IMR-90 (cell line): ENCODE results near the gene GRN. TPM values are rescaled to one million over a fixed set of nuclear protein-coding genes. Genes with fewer than 3 reads are reported as not detected.

Experiments
- ATAC-seq: fragments of 200-7000 bp; cut with Tn5 transposase; 2 replicates; pipeline ENCODE4 v1.9.1; 2020; ENCODE audit warnings: low read depth, mild to moderate bottlenecking, moderate library complexity
- BruUV-seq: library from RNA; stranded (reverse); fragments of 400-500 nt; replicated peaks from 2 replicates; lab custom pipeline; 2021; lab: Mats Ljungman, UMichigan
- CTCF ChIA-PET: fragments of 300-600 bp; formaldehyde crosslinking; extraction: SDS; loops from one replicate; lab custom pipeline; 2021; ENCODE audit warnings: antibody characterized with exemption; lab: Yijun Ruan, JAX
- POLR2A ChIA-PET: fragments of 300-600 bp; sonication (Branson Sonifier 250); formaldehyde crosslinking; loops from one replicate; lab custom pipeline; 2022; ENCODE audit warnings: antibody characterized with exemption; ENCODE audit not compliant: unreplicated experiment; lab: Charles Lee
- DNase-seq: peaks from one replicate; pipeline ENCODE4 v3.0.0; 2013
- H2AFZ ChIP-seq: replicated peaks from 2 replicates; pipeline ENCODE3; 2013; ENCODE audit warnings: low read length, mild to moderate bottlenecking; ENCODE audit not compliant: poor library complexity
- H2AK5ac ChIP-seq: 2 replicates; pipeline ENCODE4 v1.6.1; 2013; ENCODE audit warnings: low read depth, low read length, inconsistent platforms
- H2AK9ac ChIP-seq: replicated peaks from 2 replicates; pipeline ENCODE3; 2013; ENCODE audit warnings: mild to moderate bottlenecking, low read depth, low read length, moderate library complexity; ENCODE audit not compliant: poor library complexity
- H2BK120ac ChIP-seq: 2 replicates; pipeline ENCODE4 v1.6.1; 2013; ENCODE audit warnings: low read depth, low read length, inconsistent platforms
- H2BK15ac ChIP-seq: 3 replicates; pipeline ENCODE4 v1.6.1; 2013; ENCODE audit warnings: low read depth, low read length, inconsistent platforms
- H2BK20ac ChIP-seq: 2 replicates; pipeline ENCODE4 v1.6.1; 2013; ENCODE audit warnings: low read depth, mild to moderate bottlenecking, inconsistent platforms, low read length, moderate library complexity
- H2BK5ac ChIP-seq: 2 replicates; pipeline ENCODE4 v1.6.1; 2013; ENCODE audit warnings: mild to moderate bottlenecking, low read depth, low read length, inconsistent platforms; ENCODE audit not compliant: poor library complexity, severe bottlenecking
- H3K14ac ChIP-seq: replicated peaks from 2 replicates; pipeline ENCODE4 v1.6.1; 2013; ENCODE audit warnings: low read depth, low read length, inconsistent platforms
- H3K18ac ChIP-seq: 2 replicates; pipeline ENCODE4 v1.6.1; 2013; ENCODE audit warnings: low read depth, low read length, control low read depth
- H3K23ac ChIP-seq: 2 replicates; pipeline ENCODE4 v1.6.1; 2013; ENCODE audit warnings: low read depth, low read length, inconsistent platforms
- H3K27ac ChIP-seq: 2 replicates; pipeline ENCODE4 v1.5.1; 2013; ENCODE audit warnings: mild to moderate bottlenecking, control low read depth, low read length; ENCODE audit not compliant: insufficient read depth
- H3K27me3 ChIP-seq: 2 replicates; pipeline ENCODE4 v1.6.1; 2013; ENCODE audit warnings: low read length; ENCODE audit not compliant: control insufficient read depth, insufficient read depth
- H3K36me3 ChIP-seq: 2 replicates; pipeline ENCODE4 v1.6.1; 2013; ENCODE audit warnings: low read length, mixed read lengths; ENCODE audit not compliant: control insufficient read depth, insufficient read depth
- H3K4ac ChIP-seq: 2 replicates; pipeline ENCODE4 v1.6.1; 2013; ENCODE audit warnings: low read depth, low read length, inconsistent platforms
- H3K4me1 ChIP-seq: 2 replicates; pipeline ENCODE4 v1.6.1; 2013; ENCODE audit warnings: low read length, mixed read lengths; ENCODE audit not compliant: control insufficient read depth, insufficient read depth
- H3K4me2 ChIP-seq: 2 replicates; pipeline ENCODE4 v1.6.1; 2013; ENCODE audit warnings: low read depth, mild to moderate bottlenecking, control low read depth, low read length, moderate library complexity
- H3K4me3 ChIP-seq: 2 replicates; pipeline ENCODE4 v1.5.1; 2013; ENCODE audit warnings: low read depth, mild to moderate bottlenecking, control low read depth, low read length, moderate library complexity; ENCODE audit not compliant: insufficient read depth
- H3K56ac ChIP-seq: 2 replicates; pipeline ENCODE4 v1.6.1; 2013; ENCODE audit warnings: low read length, inconsistent platforms; ENCODE audit not compliant: insufficient read depth; ENCODE audit errors: extremely low read depth
- H3K79me1 ChIP-seq, 2 experiments: 2 replicates each; pipeline ENCODE4 v1.6.1; 2013; ENCODE audit warnings: low read length in 2 of 2, inconsistent platforms in 1 of 2, low read depth in 1 of 2
- H3K9ac ChIP-seq: 2 replicates; pipeline ENCODE4 v1.6.1; 2013; ENCODE audit warnings: low read depth, low read length, control low read depth
- H3K9me1 ChIP-seq: 2 replicates; pipeline ENCODE4 v1.6.1; 2013; ENCODE audit warnings: low read length, inconsistent platforms; ENCODE audit not compliant: insufficient read depth
- H3K9me3 ChIP-seq: 2 replicates; pipeline ENCODE4 v1.6.1; 2013; ENCODE audit warnings: low read length; ENCODE audit not compliant: control insufficient read depth, insufficient read depth
- H4K20me1 ChIP-seq: 2 replicates; pipeline ENCODE4 v1.6.1; 2013; ENCODE audit warnings: low read length, inconsistent platforms; ENCODE audit not compliant: insufficient read depth
- H4K5ac ChIP-seq: 2 replicates; pipeline ENCODE4 v1.6.1; 2013; ENCODE audit warnings: mild to moderate bottlenecking, low read depth, low read length, control low read depth
- H4K8ac ChIP-seq, 2 experiments: 2 replicates each; pipeline ENCODE4 v1.6.1; 2013; ENCODE audit warnings: low read depth in 2 of 2, low read length in 2 of 2, control low read depth in 1 of 2, inconsistent platforms in 1 of 2
- H4K91ac ChIP-seq: 2 replicates; pipeline ENCODE4 v1.6.1; 2013; ENCODE audit warnings: low read depth, low read length, inconsistent platforms; ENCODE audit not compliant: insufficient read depth
- BHLHE40 ChIP-seq: fragments of 150-350 bp; IDR thresholded peaks from 2 replicates; pipeline ENCODE4 v1.6.1; 2016; ENCODE audit warnings: mild to moderate bottlenecking, low read depth, low read length
- CEBPB ChIP-seq: IDR thresholded peaks from 2 replicates; pipeline ENCODE4 v1.6.1; 2012; ENCODE audit warnings: low read depth, low read length, improper control_type of control experiment
- CTCF ChIP-seq: conservative IDR thresholded peaks from 2 replicates; pipeline ENCODE4 v1.5.1; 2012; ENCODE audit warnings: mild to moderate bottlenecking, low read depth, low read length, improper control_type of control experiment
- FOS ChIP-seq: fragments of 150-350 bp; IDR thresholded peaks from 2 replicates; pipeline ENCODE4 v1.6.1; 2016; ENCODE audit warnings: low read depth, low read length
- MAFK ChIP-seq: IDR thresholded peaks from 2 replicates; pipeline ENCODE4 v1.6.1; 2012; ENCODE audit warnings: low read depth, low read length, improper control_type of control experiment
- MAZ ChIP-seq: IDR thresholded peaks from 2 replicates; pipeline ENCODE4 v1.6.1; 2012; ENCODE audit warnings: low read depth, mild to moderate bottlenecking, low read length, improper control_type of control experiment, moderate library complexity, borderline replicate concordance
- MXI1 ChIP-seq: IDR thresholded peaks from 2 replicates; pipeline ENCODE4 v1.6.1; 2012; ENCODE audit warnings: low read depth, mild to moderate bottlenecking, low read length, moderate library complexity, borderline replicate concordance
- NFE2L2 ChIP-seq: fragments of 150-350 bp; IDR thresholded peaks from 2 replicates; pipeline ENCODE4 v1.6.1; 2016; ENCODE audit warnings: low read depth, mild to moderate bottlenecking, low read length
- RCOR1 ChIP-seq: IDR thresholded peaks from 2 replicates; pipeline ENCODE4 v1.6.1; 2012; ENCODE audit warnings: mild to moderate bottlenecking, low read length, improper control_type of control experiment; ENCODE audit not compliant: insufficient replicate concordance
- USF2 ChIP-seq: fragments of 150-350 bp; IDR thresholded peaks from 2 replicates; pipeline ENCODE4 v1.6.1; 2017; ENCODE audit warnings: mild to moderate bottlenecking, antibody characterized with exemption, low read length, low read depth
- WGBS, 2 experiments: methylation state at CpG; one replicate each; pipeline versions ENCODE4 v1.1.5 to v1.1.7; 2013; ENCODE audit warnings: missing lambda C conversion rate in 2 of 2; ENCODE audit not compliant: insufficient read length in 1 of 2; ENCODE audit errors: extremely low coverage in 2 of 2; 5-methylcytosine and 5-hydroxymethylcytosine counted together
- dilution Hi-C: fragments of 300-500 bp; cut with HindIII; formaldehyde crosslinking; loops from one replicate; pipeline ENCODE4 v1.14.3; 2018; ENCODE audit warnings: low sequenced_read_pairs; ENCODE audit not compliant: unreplicated experiment
- in situ Hi-C: fragments of 300-500 bp; cut with MboI; formaldehyde crosslinking; loops from 3 replicates; pipeline ENCODE4 v1.14.3; 2019; ENCODE audit warnings: low sequenced_read_pairs, inconsistent platforms, mixed read lengths
- intact Hi-C: fragments of 100-400 bp; cut with micrococcal nuclease; formaldehyde crosslinking; loops from 2 replicates; pipeline ENCODE4 v1.10.0; 2022
- polyA plus RNA-seq, 3 experiments: library from polyadenylated mRNA; depleted of rRNA; stranded (reverse); fragments of >200 nt; gene quantifications; 2 replicates each; pipeline ENCODE4 v1.2.3, GENCODE V29; 2012; ENCODE audit warnings: low replicate concordance in 1 of 3
- total RNA-seq: library from RNA; depleted of rRNA; stranded (reverse); fragments of >200 nt; gene quantifications from 2 replicates; pipeline ENCODE4 v1.2.3, GENCODE V29; 2012

Gene GRN
- total and polyA plus RNA-seq, 2 of the 4 experiments (the other 2 are of a cell fraction) = 38.9 to 494 TPM

GRCh38 chr17:44349553-44350070 is 4.5 kb downstream of the GRN start:
- in situ Hi-C loops (no loop called here), intact Hi-C loops (loop anchor here (5.0 kb wide), 1 partner anchor 147 kb away; no protein-coding TSS in a partner anchor), dilution Hi-C loops (no loop called here)
- Histone ChIP-seq H3K9ac (no peak overlapping the region), H4K20me1 (peaks cover 16% of the 10 kb centered on the region; the same call in 1 of the 2 replicates), H2BK5ac (no peak overlapping the region), H3K4ac (no peak overlapping the region), H3K18ac (no peak overlapping the region), H2AK9ac (no peak overlapping the region), H3K4me1 (peaks cover 4% of the 10 kb centered on the region; the same call in 1 of the 2 replicates), H2BK120ac (no peak overlapping the region), H3K4me2 (no peak overlapping the region), H3K9me3 (no peaks in the 10 kb centered on the region), H3K4me3 (no peak overlapping the region), H3K27me3 (no peaks in the 10 kb centered on the region), H4K8ac (no peak overlapping the region), H2AK5ac (no peak overlapping the region), H3K23ac (no peak overlapping the region), H3K56ac (no peak overlapping the region), H4K5ac (no peak overlapping the region), H3K14ac (no peak overlapping the region), H3K9me1 (0 out of 2 replicates have a peak, but pooled peaks cover 2% of the 10 kb centered on the region), H2AFZ (no peak overlapping the region), H2BK20ac (no peak overlapping the region), H4K91ac (no peak overlapping the region), H2BK15ac (no peak overlapping the region), H3K36me3 (peaks cover 34% of the 10 kb centered on the region), H3K27ac (no peak overlapping the region), H3K79me1 (peaks cover 5 to 31% of the 10 kb centered on the region in 2 experiments)
- no TSS peak for BruUV-seq
- ChIA-PET CTCF (interaction anchor here (2.0 kb wide), 1 partner anchor 13 kb away, joined by 5 read pairs; the partner anchor contains the start of gene FAM171A2), POLR2A (no interaction called here)
- DNase-seq (no peak), ATAC-seq (no peak)
- 88% methylated on average over 6 of the region's 12 CpGs; no CpG with 5 or more reads in 1 of the 2 experiments for WGBS, 2 experiments
- TF ChIP-seq BHLHE40 = no peak
- TF ChIP-seq USF2 = no peak
- TF ChIP-seq MXI1 = no peak
- no peak for TF ChIP-seq NFE2L2
- TF ChIP-seq MAZ = no peak
- no peak for TF ChIP-seq RCOR1
- TF ChIP-seq CEBPB = no peak
- no peak for TF ChIP-seq FOS
- no peak for TF ChIP-seq CTCF
- TF ChIP-seq MAFK = no peak
